HCT116 (cell line): Measurements from ENCODE around the gene SERGEF. TPM values are rescaled to one million over a fixed set of nuclear protein-coding genes. Genes with fewer than 3 reads are reported as not detected.

Experiments
- ATAC-seq: fragments of 200-7000 bp; cut with Tn5 transposase; 2 replicates; pipeline ENCODE4 v1.9.1; 2020; ENCODE audit warnings: mild to moderate bottlenecking, moderate library complexity
- BruUV-seq: library from RNA; stranded (reverse); fragments of 400-500 nt; replicated peaks from 2 replicates; lab custom pipeline; 2021; lab: Mats Ljungman, UMichigan
- CTCF ChIA-PET: fragments of 300-600 bp; sonication (Branson Sonifier 250); formaldehyde crosslinking; loops from one replicate; lab custom pipeline; 2021; ENCODE audit warnings: antibody characterized with exemption; lab: Charles Lee
- POLR2A ChIA-PET: fragments of 300-600, 350-600 bp; sonication (Branson Sonifier 250); formaldehyde crosslinking; loops from one replicate; lab custom pipeline; 2021; ENCODE audit warnings: antibody characterized with exemption; lab: Charles Lee
- RAD21 ChIA-PET, 2 experiments: fragments of 300-600 bp; sonication (Branson Sonifier 250); formaldehyde crosslinking; loops; one replicate each; lab custom pipeline; 2023; ENCODE audit warnings: low total read pairs in 2 of 2; ENCODE audit not compliant: uncharacterized antibody in 2 of 2, unreplicated experiment in 2 of 2, low non-redundant PET in 1 of 2; lab: Charles Lee
- DNase-seq: peaks from one replicate; pipeline ENCODE4 v3.0.0-alpha.2; 2010; ENCODE audit warnings: low read depth, low spot score
- H2AFZ ChIP-seq: fragments of 200-600 bp; shearing (Covaris generic), sonication (generic); 2 replicates; pipeline ENCODE4 v1.6.1; 2017; ENCODE audit warnings: low read depth, mixed run types, mixed read lengths, antibody characterized with exemption, low read length; ENCODE audit not compliant: poor library complexity, severe bottlenecking
- H3K27ac ChIP-seq: 2 replicates; pipeline ENCODE4 v1.5.1; 2012; ENCODE audit warnings: low read depth, low read length
- H3K27me3 ChIP-seq: fragments of 200-600 bp; sonication (generic); 2 replicates; pipeline ENCODE4 v1.6.1; 2016; ENCODE audit warnings: mixed run types, low read length, mixed read lengths; ENCODE audit not compliant: insufficient read depth
- H3K36me3 ChIP-seq, 2 experiments: fragments of 200-500 bp in 1 of 2; fragments of 200-600 bp in 1 of 2; sonication (Bioruptor generic) in 1 of 2; sonication (generic) in 1 of 2; 2 replicates each; pipeline versions ENCODE4 v1.5.1 to v1.6.1; 2014 to 2016; ENCODE audit warnings: low read length in 2 of 2, inconsistent platforms in 1 of 2, mixed read lengths in 1 of 2, mixed run types in 1 of 2; ENCODE audit not compliant: insufficient read depth in 2 of 2, control insufficient read depth in 1 of 2
- H3K4me1 ChIP-seq, 2 experiments: fragments of 200-600 bp in 1 of 2; sonication (generic) in 1 of 2; 2 replicates each; pipeline versions ENCODE4 v1.5.1 to v1.6.1; 2012 to 2017; ENCODE audit warnings: low read length in 2 of 2, inconsistent platforms in 1 of 2, mild to moderate bottlenecking in 1 of 2, mixed read lengths in 1 of 2, mixed run types in 1 of 2, moderate library complexity in 1 of 2; ENCODE audit not compliant: insufficient read depth in 2 of 2, control insufficient read depth in 1 of 2
- H3K4me2 ChIP-seq: fragments of 200-600 bp; sonication (generic); 2 replicates; pipeline ENCODE4 v1.6.1; 2017; ENCODE audit warnings: mixed run types, low read length, mixed read lengths
- H3K4me3 ChIP-seq, 2 experiments: fragments of 200-600 bp in 1 of 2; sonication (generic) in 1 of 2; replicated peaks in 1 of 2; 2 replicates each; pipeline ENCODE4 v1.5.1; 2011 to 2016; ENCODE audit warnings: low read length in 2 of 2, control low read depth in 1 of 2, low read depth in 1 of 2, mild to moderate bottlenecking in 1 of 2, mixed read lengths in 1 of 2, mixed run types in 1 of 2
- H3K79me2 ChIP-seq: fragments of 200-600 bp; sonication (generic); 2 replicates; pipeline ENCODE4 v1.6.1; 2017; ENCODE audit warnings: mild to moderate bottlenecking, mixed run types, low read length, moderate library complexity, mixed read lengths; ENCODE audit not compliant: insufficient read depth
- H3K9ac ChIP-seq: fragments of 200-600 bp; sonication (generic); 2 replicates; pipeline ENCODE4 v1.6.1; 2016; ENCODE audit warnings: low read length, mixed read lengths
- H3K9me2 ChIP-seq: fragments of 200-600 bp; sonication (generic), shearing (Covaris generic); 2 replicates; pipeline ENCODE4 v1.6.1; 2017; ENCODE audit warnings: mixed run types, mild to moderate bottlenecking, moderate library complexity; ENCODE audit not compliant: insufficient read depth
- H3K9me3 ChIP-seq, 2 experiments: fragments of 200-500 bp in 1 of 2; fragments of 200-600 bp in 1 of 2; sonication (Bioruptor generic) in 1 of 2; sonication (generic) in 1 of 2; 2 replicates each; pipeline ENCODE4 v1.6.1; 2014 to 2017; ENCODE audit warnings: low read length in 2 of 2, mixed read lengths in 2 of 2, inconsistent platforms in 1 of 2, low read depth in 1 of 2, mild to moderate bottlenecking in 1 of 2, mixed run types in 1 of 2, moderate library complexity in 1 of 2; ENCODE audit not compliant: control insufficient read depth in 1 of 2, insufficient read depth in 1 of 2
- H4K20me1 ChIP-seq: fragments of 200-600 bp; sonication (generic), shearing (Covaris generic); 2 replicates; pipeline ENCODE4 v1.6.1; 2017; ENCODE audit warnings: mixed run types, mild to moderate bottlenecking, moderate library complexity; ENCODE audit not compliant: insufficient read depth
- CBX3 ChIP-seq: IDR thresholded peaks from 2 replicates; pipeline ENCODE4 v1.6.1; 2012; ENCODE audit warnings: low read depth
- EZH2 ChIP-seq: fragments of 200-600 bp; sonication (generic); IDR thresholded peaks from 2 replicates; pipeline ENCODE4 v1.6.1; 2017; ENCODE audit warnings: antibody characterized with exemption, mixed run types
- MAX ChIP-seq: IDR thresholded peaks from 2 replicates; pipeline ENCODE4 v1.6.1; 2012
- RAD21 ChIP-seq: IDR thresholded peaks from 2 replicates; pipeline ENCODE4 v1.6.1; 2012; ENCODE audit warnings: low read depth, mild to moderate bottlenecking
- SIN3A ChIP-seq: IDR thresholded peaks from 2 replicates; pipeline ENCODE4 v1.6.1; 2012; ENCODE audit warnings: low read depth
- SRF ChIP-seq: IDR thresholded peaks from 2 replicates; pipeline ENCODE4 v1.6.1; 2012; ENCODE audit warnings: low read depth
- intact Hi-C: fragments of 100-400 bp; cut with micrococcal nuclease; formaldehyde crosslinking; loops from 2 replicates; pipeline ENCODE4 v1.10.0; 2022
- total RNA-seq: library from RNA; stranded (reverse); gene quantifications from one replicate; pipeline ENCODE4 v1.2.1, GENCODE V29; 2021; ENCODE audit not compliant: unreplicated experiment
- TF ChIP-seq, protein P1 (sequence below): IDR thresholded peaks from 2 replicates; pipeline ENCODE4 v1.6.1; 2011; ENCODE audit warnings: mild to moderate bottlenecking, low read length, moderate library complexity; ENCODE audit not compliant: insufficient replicate concordance; ENCODE audit errors: extremely low read depth

The SERGEF gene
- total RNA-seq, 1 experiment from 2014 or later: 32.8 TPM

DNA sequence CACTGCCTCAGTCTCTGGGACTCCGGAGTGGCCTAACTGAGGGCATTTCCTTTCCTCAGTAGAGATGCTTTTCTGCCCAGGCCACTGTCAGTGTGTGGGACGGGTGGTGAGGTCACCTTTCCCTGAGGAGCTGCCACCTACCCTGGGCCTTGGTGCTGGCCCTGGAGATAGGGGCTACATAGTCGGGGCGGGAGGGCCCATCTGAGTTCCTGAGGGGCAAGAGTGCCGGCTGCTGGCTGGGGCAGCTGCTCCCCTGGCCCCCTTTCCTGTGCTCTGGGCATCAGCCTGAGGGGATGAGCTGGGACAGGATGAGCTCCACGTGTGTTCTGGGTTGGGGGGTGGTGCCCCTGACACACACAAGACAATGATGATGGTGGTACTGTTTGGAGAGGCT, 272.9 kb downstream of the SERGEF start:
- Histone ChIP-seq H3K9me3 (no peaks in the 10 kb centered on the region), H3K36me3 (no peaks in the 10 kb centered on the region), H3K27me3 (no peaks in the 10 kb centered on the region), H2AFZ (no peak overlapping the region), H3K9me2 (no peaks in the 10 kb centered on the region), H3K4me1 (0 out of 4 replicates have a peak, but pooled peaks cover 0 to 5% of the 10 kb centered on the region in 2 experiments), H3K79me2 (no peaks in the 10 kb centered on the region), H3K27ac (no peak overlapping the region), H4K20me1 (no peaks in the 10 kb centered on the region), H3K4me2 (no peak overlapping the region), H3K9ac (no peak overlapping the region), H3K4me3 (no peak overlapping the region)
- POLR2A ChIA-PET: no interaction called here
- TF ChIP-seq, protein P1, sequence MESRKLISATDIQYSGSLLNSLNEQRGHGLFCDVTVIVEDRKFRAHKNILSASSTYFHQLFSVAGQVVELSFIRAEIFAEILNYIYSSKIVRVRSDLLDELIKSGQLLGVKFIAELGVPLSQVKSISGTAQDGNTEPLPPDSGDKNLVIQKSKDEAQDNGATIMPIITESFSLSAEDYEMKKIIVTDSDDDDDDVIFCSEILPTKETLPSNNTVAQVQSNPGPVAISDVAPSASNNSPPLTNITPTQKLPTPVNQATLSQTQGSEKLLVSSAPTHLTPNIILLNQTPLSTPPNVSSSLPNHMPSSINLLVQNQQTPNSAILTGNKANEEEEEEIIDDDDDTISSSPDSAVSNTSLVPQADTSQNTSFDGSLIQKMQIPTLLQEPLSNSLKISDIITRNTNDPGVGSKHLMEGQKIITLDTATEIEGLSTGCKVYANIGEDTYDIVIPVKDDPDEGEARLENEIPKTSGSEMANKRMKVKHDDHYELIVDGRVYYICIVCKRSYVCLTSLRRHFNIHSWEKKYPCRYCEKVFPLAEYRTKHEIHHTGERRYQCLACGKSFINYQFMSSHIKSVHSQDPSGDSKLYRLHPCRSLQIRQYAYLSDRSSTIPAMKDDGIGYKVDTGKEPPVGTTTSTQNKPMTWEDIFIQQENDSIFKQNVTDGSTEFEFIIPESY: no peak
- no peak for TF ChIP-seq EZH2
- no peak for TF ChIP-seq CBX3
- TF ChIP-seq RAD21: no peak
- no peak for TF ChIP-seq SRF
- TF ChIP-seq MAX: no peak
- TF ChIP-seq SIN3A: no peak
- DNase-seq (no peak), ATAC-seq (no peak)
- intact Hi-C loops: no loop called here
- no TSS peak for BruUV-seq
- RAD21 ChIA-PET: no interaction called here
- CTCF ChIA-PET: interaction anchor here (0.9 kb wide), 1 partner anchor 9 kb away, joined by 5 read pairs; no protein-coding TSS in a partner anchor
